IMR-90 (cell line): ENCODE results near the gene CELA1. TPM values are rescaled to one million over a fixed set of nuclear protein-coding genes. Genes with fewer than 3 reads are reported as not detected.
A peak's percentile ranks its signal among the peaks of the same experiment; 100 is the strongest.

ENCODE experiments used
- ATAC-seq: fragments of 200-7000 bp; cut with Tn5 transposase; 2 replicates; pipeline ENCODE4 v1.9.1; 2020; ENCODE audit warnings: low read depth, mild to moderate bottlenecking, moderate library complexity
- BruUV-seq: library from RNA; stranded (reverse); fragments of 400-500 nt; replicated peaks from 2 replicates; lab custom pipeline; 2021; lab: Mats Ljungman, UMichigan
- CTCF ChIA-PET: fragments of 300-600 bp; formaldehyde crosslinking; extraction: SDS; loops from one replicate; lab custom pipeline; 2021; ENCODE audit warnings: antibody characterized with exemption; lab: Yijun Ruan, JAX
- POLR2A ChIA-PET: fragments of 300-600 bp; sonication (Branson Sonifier 250); formaldehyde crosslinking; loops from one replicate; lab custom pipeline; 2022; ENCODE audit warnings: antibody characterized with exemption; ENCODE audit not compliant: unreplicated experiment; lab: Charles Lee
- DNase-seq: peaks from one replicate; pipeline ENCODE4 v3.0.0; 2013
- H2AFZ ChIP-seq: replicated peaks from 2 replicates; pipeline ENCODE3; 2013; ENCODE audit warnings: low read length, mild to moderate bottlenecking; ENCODE audit not compliant: poor library complexity
- H2AK5ac ChIP-seq: 2 replicates; pipeline ENCODE4 v1.6.1; 2013; ENCODE audit warnings: low read depth, low read length, inconsistent platforms
- H2AK9ac ChIP-seq: replicated peaks from 2 replicates; pipeline ENCODE3; 2013; ENCODE audit warnings: mild to moderate bottlenecking, low read depth, low read length, moderate library complexity; ENCODE audit not compliant: poor library complexity
- H2BK120ac ChIP-seq: 2 replicates; pipeline ENCODE4 v1.6.1; 2013; ENCODE audit warnings: low read depth, low read length, inconsistent platforms
- H2BK15ac ChIP-seq: 3 replicates; pipeline ENCODE4 v1.6.1; 2013; ENCODE audit warnings: low read depth, low read length, inconsistent platforms
- H2BK20ac ChIP-seq: 2 replicates; pipeline ENCODE4 v1.6.1; 2013; ENCODE audit warnings: low read depth, mild to moderate bottlenecking, inconsistent platforms, low read length, moderate library complexity
- H2BK5ac ChIP-seq: 2 replicates; pipeline ENCODE4 v1.6.1; 2013; ENCODE audit warnings: mild to moderate bottlenecking, low read depth, low read length, inconsistent platforms; ENCODE audit not compliant: poor library complexity, severe bottlenecking
- H3K14ac ChIP-seq: replicated peaks from 2 replicates; pipeline ENCODE4 v1.6.1; 2013; ENCODE audit warnings: low read depth, low read length, inconsistent platforms
- H3K18ac ChIP-seq: 2 replicates; pipeline ENCODE4 v1.6.1; 2013; ENCODE audit warnings: low read depth, low read length, control low read depth
- H3K23ac ChIP-seq: 2 replicates; pipeline ENCODE4 v1.6.1; 2013; ENCODE audit warnings: low read depth, low read length, inconsistent platforms
- H3K27ac ChIP-seq: 2 replicates; pipeline ENCODE4 v1.5.1; 2013; ENCODE audit warnings: mild to moderate bottlenecking, control low read depth, low read length; ENCODE audit not compliant: insufficient read depth
- H3K27me3 ChIP-seq: 2 replicates; pipeline ENCODE4 v1.6.1; 2013; ENCODE audit warnings: low read length; ENCODE audit not compliant: control insufficient read depth, insufficient read depth
- H3K36me3 ChIP-seq: 2 replicates; pipeline ENCODE4 v1.6.1; 2013; ENCODE audit warnings: low read length, mixed read lengths; ENCODE audit not compliant: control insufficient read depth, insufficient read depth
- H3K4ac ChIP-seq: 2 replicates; pipeline ENCODE4 v1.6.1; 2013; ENCODE audit warnings: low read depth, low read length, inconsistent platforms
- H3K4me1 ChIP-seq: 2 replicates; pipeline ENCODE4 v1.6.1; 2013; ENCODE audit warnings: low read length, mixed read lengths; ENCODE audit not compliant: control insufficient read depth, insufficient read depth
- H3K4me2 ChIP-seq: 2 replicates; pipeline ENCODE4 v1.6.1; 2013; ENCODE audit warnings: low read depth, mild to moderate bottlenecking, control low read depth, low read length, moderate library complexity
- H3K4me3 ChIP-seq: 2 replicates; pipeline ENCODE4 v1.5.1; 2013; ENCODE audit warnings: low read depth, mild to moderate bottlenecking, control low read depth, low read length, moderate library complexity; ENCODE audit not compliant: insufficient read depth
- H3K56ac ChIP-seq: 2 replicates; pipeline ENCODE4 v1.6.1; 2013; ENCODE audit warnings: low read length, inconsistent platforms; ENCODE audit not compliant: insufficient read depth; ENCODE audit errors: extremely low read depth
- H3K79me1 ChIP-seq, 2 experiments: 2 replicates each; pipeline ENCODE4 v1.6.1; 2013; ENCODE audit warnings: low read length in 2 of 2, inconsistent platforms in 1 of 2, low read depth in 1 of 2
- H3K9ac ChIP-seq: 2 replicates; pipeline ENCODE4 v1.6.1; 2013; ENCODE audit warnings: low read depth, low read length, control low read depth
- H3K9me1 ChIP-seq: 2 replicates; pipeline ENCODE4 v1.6.1; 2013; ENCODE audit warnings: low read length, inconsistent platforms; ENCODE audit not compliant: insufficient read depth
- H3K9me3 ChIP-seq: 2 replicates; pipeline ENCODE4 v1.6.1; 2013; ENCODE audit warnings: low read length; ENCODE audit not compliant: control insufficient read depth, insufficient read depth
- H4K20me1 ChIP-seq: 2 replicates; pipeline ENCODE4 v1.6.1; 2013; ENCODE audit warnings: low read length, inconsistent platforms; ENCODE audit not compliant: insufficient read depth
- H4K5ac ChIP-seq: 2 replicates; pipeline ENCODE4 v1.6.1; 2013; ENCODE audit warnings: mild to moderate bottlenecking, low read depth, low read length, control low read depth
- H4K8ac ChIP-seq, 2 experiments: 2 replicates each; pipeline ENCODE4 v1.6.1; 2013; ENCODE audit warnings: low read depth in 2 of 2, low read length in 2 of 2, control low read depth in 1 of 2, inconsistent platforms in 1 of 2
- H4K91ac ChIP-seq: 2 replicates; pipeline ENCODE4 v1.6.1; 2013; ENCODE audit warnings: low read depth, low read length, inconsistent platforms; ENCODE audit not compliant: insufficient read depth
- CEBPB ChIP-seq: IDR thresholded peaks from 2 replicates; pipeline ENCODE4 v1.6.1; 2012; ENCODE audit warnings: low read depth, low read length, improper control_type of control experiment
- CHD1 ChIP-seq: IDR thresholded peaks from 2 replicates; pipeline ENCODE4 v1.6.1; 2012; ENCODE audit warnings: low read depth, low read length, improper control_type of control experiment
- MAFK ChIP-seq: IDR thresholded peaks from 2 replicates; pipeline ENCODE4 v1.6.1; 2012; ENCODE audit warnings: low read depth, low read length, improper control_type of control experiment
- NFE2L2 ChIP-seq: fragments of 150-350 bp; IDR thresholded peaks from 2 replicates; pipeline ENCODE4 v1.6.1; 2016; ENCODE audit warnings: low read depth, mild to moderate bottlenecking, low read length
- WGBS, 2 experiments: methylation state at CpG; one replicate each; pipeline versions ENCODE4 v1.1.5 to v1.1.7; 2013; ENCODE audit warnings: missing lambda C conversion rate in 2 of 2; ENCODE audit not compliant: insufficient read length in 1 of 2; ENCODE audit errors: extremely low coverage in 2 of 2; 5-methylcytosine and 5-hydroxymethylcytosine counted together
- dilution Hi-C: fragments of 300-500 bp; cut with HindIII; formaldehyde crosslinking; loops from one replicate; pipeline ENCODE4 v1.14.3; 2018; ENCODE audit warnings: low sequenced_read_pairs; ENCODE audit not compliant: unreplicated experiment
- in situ Hi-C: fragments of 300-500 bp; cut with MboI; formaldehyde crosslinking; loops from 3 replicates; pipeline ENCODE4 v1.14.3; 2019; ENCODE audit warnings: low sequenced_read_pairs, inconsistent platforms, mixed read lengths
- intact Hi-C: fragments of 100-400 bp; cut with micrococcal nuclease; formaldehyde crosslinking; loops from 2 replicates; pipeline ENCODE4 v1.10.0; 2022
- polyA plus RNA-seq, 3 experiments: library from polyadenylated mRNA; depleted of rRNA; stranded (reverse); fragments of >200 nt; gene quantifications; 2 replicates each; pipeline ENCODE4 v1.2.3, GENCODE V29; 2012; ENCODE audit warnings: low replicate concordance in 1 of 3
- total RNA-seq: library from RNA; depleted of rRNA; stranded (reverse); fragments of >200 nt; gene quantifications from 2 replicates; pipeline ENCODE4 v1.2.3, GENCODE V29; 2012

The CELA1 gene
- total and polyA plus RNA-seq, 2 of the 4 experiments (the other 2 are of a cell fraction), result not detected

GRCh38 chr12:51326698-51327439, 19.6 kb downstream of the CELA1 start:
- H2BK5ac ChIP-seq, result peak overlapping the region; percentile 74
- H3K4ac ChIP-seq, result peak overlapping the region; percentile 82
- in situ Hi-C loops, result no loop called here
- peak overlapping the region; percentile 76; the same call in 1 of the 2 replicates for H2AK5ac ChIP-seq
- no peak overlapping the region for H2AK9ac ChIP-seq
- no peaks in the 10 kb centered on the region for H3K27me3 ChIP-seq
- ATAC-seq, result peak; percentile 83
- peak overlapping the region; percentile 5; the same call in 1 of the 2 replicates for H3K4me2 ChIP-seq
- no TSS peak for BruUV-seq
- no peaks in the 10 kb centered on the region for H4K20me1 ChIP-seq
- peak; percentile 49 for DNase-seq
- peak overlapping the region; percentile 95 for H2BK120ac ChIP-seq
- peak overlapping the region; percentile 81 for H2AFZ ChIP-seq
- no peak overlapping the region for H3K56ac ChIP-seq
- peak overlapping the region; percentile 13 for H3K18ac ChIP-seq
- TF ChIP-seq MAFK, result no peak
- TF ChIP-seq NFE2L2, result peak; percentile 71; the same call in 1 of the 2 replicates
- TF ChIP-seq CHD1, result no peak
- peak; percentile 92 for TF ChIP-seq CEBPB
- no peak overlapping the region for H3K4me3 ChIP-seq
- peaks cover 11% of the 10 kb centered on the region; the same call in 1 of the 2 replicates for H3K9me1 ChIP-seq
- peak overlapping the region; percentile 84; the same call in 2 of the 3 replicates for H2BK15ac ChIP-seq
- H3K9me3 ChIP-seq, result no peaks in the 10 kb centered on the region
- no peaks in the 10 kb centered on the region for H3K79me1 ChIP-seq
- 29% methylated on average over 1 of the region's 7 CpGs; no CpG with 5 or more reads in 1 of the 2 experiments for WGBS, 2 experiments
- intact Hi-C loops, result no loop called here
- H4K8ac ChIP-seq, result peak overlapping the region; percentile 56 to 93; a peak in 3 of 4 replicates
- ChIA-PET POLR2A (interaction anchor here (0.7 kb wide), 1 partner anchor 250 kb away, joined by 4 read pairs; no protein-coding TSS in a partner anchor), CTCF (interaction anchor here (0.5 kb wide), 1 partner anchor 565 kb away, joined by 5 read pairs; no protein-coding TSS in a partner anchor)
- H4K91ac ChIP-seq, result peak overlapping the region; percentile 55
- H3K14ac ChIP-seq, result peak overlapping the region; percentile 92
- H3K27ac ChIP-seq, result peak overlapping the region; percentile 64; the same call in 1 of the 2 replicates
- peak overlapping the region; percentile 93 for H2BK20ac ChIP-seq
- H3K23ac ChIP-seq, result peak overlapping the region; percentile 90
- peaks cover 6% of the 10 kb centered on the region; the same call in 1 of the 2 replicates for H3K4me1 ChIP-seq
- dilution Hi-C loops, result no loop called here
- peak overlapping the region; percentile 21; the same call in 1 of the 2 replicates for H3K9ac ChIP-seq
- H3K36me3 ChIP-seq, result no peaks in the 10 kb centered on the region
- peak overlapping the region; percentile 80 for H4K5ac ChIP-seq
